ENCODE results near the gene CROCC.
"Not testable (repeated sequence)": the region's sequence is repeated elsewhere in the genome, so short reads cannot be mapped to it uniquely, and the experiment has no call there.

The CROCC gene

DNA sequence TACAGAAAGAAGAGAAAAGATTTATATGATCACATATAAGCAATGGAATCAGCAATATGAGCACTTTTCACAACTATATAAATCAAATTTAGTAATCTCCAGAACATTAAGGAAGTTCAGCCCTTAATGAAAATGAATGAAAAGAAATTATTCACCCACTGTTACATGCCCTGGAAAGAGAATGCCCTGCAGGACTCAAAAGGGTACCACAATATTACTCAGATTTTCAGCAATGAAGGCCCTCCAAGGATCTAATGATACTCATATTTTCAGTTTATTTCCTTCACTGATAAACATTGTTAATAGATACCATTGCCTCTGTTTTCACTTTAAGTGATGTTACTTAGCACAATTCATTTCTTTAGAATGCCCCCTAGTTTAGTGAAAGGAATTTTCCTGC lies 23.4 kb upstream of the CROCC start:
- not testable (repeated sequence) for DNase-seq

DNA sequence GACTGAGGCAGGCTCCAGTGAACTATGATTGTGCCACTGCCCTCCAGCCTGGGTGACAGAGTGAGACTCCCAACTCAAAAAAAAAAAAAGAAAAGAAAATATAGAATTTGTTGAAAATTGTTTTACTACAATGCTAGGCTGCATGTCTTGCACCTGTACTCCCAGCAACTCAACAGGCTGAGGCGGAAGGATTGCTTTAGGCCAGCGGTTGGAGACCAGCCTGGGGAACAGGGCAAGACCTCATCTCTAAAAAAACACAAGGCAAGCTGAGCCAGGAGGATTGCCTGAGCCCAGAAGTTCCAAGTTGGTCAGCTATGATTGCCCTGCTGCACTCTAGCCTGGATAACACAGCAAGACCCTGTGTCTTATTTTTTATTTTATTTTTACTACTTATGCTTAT lies 22.7 kb upstream of the CROCC start:
- DNase-seq: not testable (repeated sequence)

GRCh38 chr1:16900751-16901150 lies 21.0 kb upstream of the CROCC start:
- peak in 1 of 6 experiments; percentile 17 for DNase-seq

DNA sequence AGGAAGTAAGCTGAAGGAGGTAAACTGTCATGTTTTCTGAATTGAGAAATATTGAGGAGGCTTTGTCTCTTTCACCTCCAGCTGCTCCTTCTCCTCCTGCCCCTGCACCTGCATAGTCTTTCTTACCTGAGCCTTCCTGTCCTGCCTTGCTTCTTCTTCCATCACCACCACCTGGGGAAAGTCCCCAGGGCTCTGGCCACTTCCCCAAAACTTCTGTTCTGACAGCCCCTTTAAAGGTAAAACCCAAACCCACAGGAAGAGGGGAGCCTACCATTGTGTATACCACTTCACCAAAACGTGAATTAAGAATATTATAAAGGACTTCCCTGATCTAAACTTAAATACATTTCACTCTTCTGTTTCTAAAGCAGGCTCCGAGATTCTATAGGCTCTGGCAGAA lies 20.4 kb upstream of the CROCC start:
- DNase-seq: not testable (repeated sequence)

- DNase-seq: no peak
Observed at GRCh38 chr1:16903054-16903453, 18.7 kb upstream of the CROCC start.

- DNase-seq: no peak
Observed at GRCh38 chr1:16903458-16903796, 18.3 kb upstream of the CROCC start.

DNA sequence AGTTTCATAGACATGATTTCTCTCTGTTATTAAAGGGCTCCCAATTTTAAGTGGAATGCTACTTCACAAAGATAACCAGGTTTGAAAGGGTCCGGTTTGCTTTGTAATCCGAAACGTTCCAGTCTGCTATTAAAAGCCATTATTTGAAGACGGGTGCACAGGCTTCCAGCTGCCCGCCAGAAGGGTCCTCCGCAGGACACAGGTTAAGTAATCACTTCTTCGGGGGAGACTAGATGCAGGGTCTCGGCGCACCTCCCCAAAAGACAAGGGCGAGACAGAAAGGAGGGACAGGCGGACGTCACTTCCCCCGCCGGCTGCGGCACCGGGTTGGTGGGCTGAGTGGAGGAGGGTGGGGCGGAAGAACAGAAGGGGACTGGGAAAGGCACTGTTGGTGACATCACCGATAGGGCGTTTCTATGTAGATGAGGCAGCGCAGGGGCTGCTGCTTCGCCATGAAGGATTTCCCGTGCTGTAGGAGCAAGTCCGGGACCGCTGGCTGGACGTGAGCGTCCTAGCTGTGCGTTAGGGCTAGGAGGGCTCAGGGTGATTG lies 17.1 kb upstream of the CROCC start:
- peak; percentile 98 to 100 (median 99) for DNase-seq

DNA sequence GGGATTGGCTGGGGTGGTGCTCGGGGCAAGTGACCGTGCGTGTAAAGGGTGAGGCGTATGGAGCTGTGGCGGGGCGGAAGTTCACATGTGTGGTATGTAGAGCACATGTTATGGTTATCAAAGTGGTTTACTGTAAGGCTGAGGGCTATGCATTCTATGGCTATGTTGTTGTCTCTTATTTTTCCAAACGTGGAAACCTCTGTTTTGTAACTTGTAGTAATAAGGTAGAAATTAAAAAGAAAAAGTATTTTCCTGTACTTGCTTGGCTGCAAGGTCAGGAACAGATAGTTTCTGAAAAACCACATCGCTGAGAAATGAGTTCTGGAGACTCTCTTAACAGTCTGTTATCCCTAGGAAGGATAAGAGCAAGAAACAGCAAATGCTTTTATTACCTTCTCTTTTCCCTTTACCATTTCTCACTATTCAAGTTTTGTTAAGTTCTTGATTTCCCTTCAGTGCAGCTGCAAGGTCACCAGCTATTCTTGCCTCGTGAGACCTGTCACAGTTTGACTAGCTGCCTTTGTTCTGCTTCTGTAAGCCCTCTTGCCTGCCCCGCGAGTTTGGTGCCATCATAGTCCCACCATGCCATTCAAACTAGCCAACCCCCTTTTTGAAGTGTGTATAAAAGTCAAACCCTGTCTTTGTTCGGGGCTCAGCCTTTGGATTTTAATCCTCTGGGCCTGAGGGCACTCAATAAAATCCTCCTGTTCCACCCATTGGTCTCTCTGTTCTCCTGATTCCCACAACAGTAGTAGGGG lies 16.4 kb upstream of the CROCC start:
- DNase-seq: peak in 5 of 6 experiments; percentile 33 to 98 (median 42)

DNA sequence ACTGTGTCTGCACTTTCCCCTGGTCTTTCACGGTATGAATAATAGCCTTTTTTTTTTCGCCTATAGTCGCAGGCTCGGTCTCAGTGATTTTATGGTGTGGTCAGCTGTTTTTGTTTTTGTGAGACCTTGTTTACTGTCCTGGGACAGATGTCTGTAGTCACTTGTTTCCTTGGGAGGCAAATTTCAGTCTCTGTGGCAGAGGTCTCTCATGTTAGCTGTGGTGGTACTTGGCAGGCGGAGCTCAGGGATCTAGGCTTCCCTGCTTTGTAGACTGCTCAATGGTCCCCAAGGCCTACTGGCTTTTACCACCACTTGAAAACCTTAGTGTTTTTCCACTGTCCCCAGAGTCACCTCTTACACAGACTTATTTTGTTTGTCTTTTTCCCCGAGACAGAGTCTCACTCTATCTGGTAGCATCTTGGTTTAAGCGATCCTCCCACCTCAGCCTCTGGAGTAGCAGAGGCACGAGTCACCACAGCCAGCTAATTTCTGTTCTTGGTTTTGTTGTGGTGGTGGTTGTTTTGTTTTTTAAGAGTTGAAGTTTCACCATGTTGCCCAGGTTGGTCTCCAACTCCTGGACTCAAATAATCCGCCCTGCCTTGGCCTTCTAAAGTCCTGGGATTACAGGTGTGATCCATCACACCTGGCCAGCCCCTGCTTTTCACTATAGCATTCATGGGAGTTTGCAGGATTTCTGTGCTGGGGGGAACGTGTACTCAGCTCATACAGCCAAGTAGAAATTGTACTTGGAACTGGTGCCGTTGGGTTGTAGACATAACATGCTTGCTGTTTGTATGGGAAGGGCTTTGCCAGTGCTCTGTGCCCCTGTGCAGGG lies 15.6 kb upstream of the CROCC start:
- DNase-seq: no peak

DNA sequence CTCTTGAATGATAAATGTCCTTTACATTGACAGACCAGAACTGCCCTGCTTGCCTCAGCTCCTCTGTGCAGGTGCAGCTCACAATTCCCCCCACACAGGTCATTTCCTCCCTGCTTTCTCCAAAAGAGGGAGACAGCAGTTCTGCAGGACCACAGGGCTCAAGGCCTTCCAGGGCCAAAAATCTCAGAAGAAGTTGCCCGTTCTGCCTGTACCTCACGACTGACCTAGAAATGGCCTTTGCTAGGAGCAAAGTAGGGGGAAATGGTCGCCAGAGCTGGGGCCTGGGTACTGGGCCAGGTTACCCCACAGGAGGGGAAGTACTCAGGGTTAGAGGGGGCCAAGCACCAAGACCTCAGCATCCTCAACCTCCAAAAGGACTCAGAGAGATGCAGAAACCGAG lies 14.9 kb upstream of the CROCC start:
- no peak for DNase-seq

DNA sequence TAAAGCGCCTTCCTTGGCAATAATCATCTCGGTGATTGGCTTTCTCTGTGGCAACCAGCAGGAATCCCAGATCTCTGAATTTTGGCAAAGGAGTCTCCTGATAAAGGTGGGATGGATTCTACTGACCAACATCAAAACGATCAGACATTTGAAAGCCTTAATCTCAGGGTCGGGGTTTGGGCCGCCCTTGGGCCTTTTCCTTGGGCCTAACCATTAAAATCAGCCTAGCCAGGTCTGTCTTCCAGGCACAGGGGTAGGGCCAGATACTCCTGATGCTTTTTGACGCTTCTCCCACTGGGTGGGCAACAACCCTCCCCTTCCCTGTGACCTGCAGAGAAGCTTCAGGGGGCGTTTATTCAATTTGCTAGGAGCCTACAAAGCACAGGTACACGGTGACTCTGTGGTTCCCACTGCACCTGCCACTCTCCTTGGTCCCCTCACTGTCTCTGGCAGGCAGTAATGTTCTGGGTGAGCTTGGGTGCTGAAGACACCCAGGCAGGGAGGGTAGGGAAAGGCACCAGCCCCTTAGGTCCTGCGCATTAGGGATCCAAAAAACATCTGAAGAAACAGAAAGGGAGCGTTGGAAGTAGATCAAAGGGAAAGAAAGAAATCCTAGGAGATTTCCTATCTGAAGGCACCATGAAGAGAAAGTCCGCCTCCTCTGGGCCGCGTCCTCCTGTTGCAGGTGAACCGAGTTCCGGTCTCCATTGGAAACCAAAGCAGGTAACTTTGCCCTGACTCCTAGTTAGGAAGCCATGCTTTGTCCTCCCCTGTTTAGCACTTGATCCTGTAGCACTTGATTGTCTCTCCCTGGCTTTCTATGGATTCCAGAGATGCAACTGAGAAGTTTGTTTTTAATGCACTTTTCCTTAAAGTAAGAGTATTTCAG lies 13.6 kb upstream of the CROCC start:
- DNase-seq: no peak

DNA sequence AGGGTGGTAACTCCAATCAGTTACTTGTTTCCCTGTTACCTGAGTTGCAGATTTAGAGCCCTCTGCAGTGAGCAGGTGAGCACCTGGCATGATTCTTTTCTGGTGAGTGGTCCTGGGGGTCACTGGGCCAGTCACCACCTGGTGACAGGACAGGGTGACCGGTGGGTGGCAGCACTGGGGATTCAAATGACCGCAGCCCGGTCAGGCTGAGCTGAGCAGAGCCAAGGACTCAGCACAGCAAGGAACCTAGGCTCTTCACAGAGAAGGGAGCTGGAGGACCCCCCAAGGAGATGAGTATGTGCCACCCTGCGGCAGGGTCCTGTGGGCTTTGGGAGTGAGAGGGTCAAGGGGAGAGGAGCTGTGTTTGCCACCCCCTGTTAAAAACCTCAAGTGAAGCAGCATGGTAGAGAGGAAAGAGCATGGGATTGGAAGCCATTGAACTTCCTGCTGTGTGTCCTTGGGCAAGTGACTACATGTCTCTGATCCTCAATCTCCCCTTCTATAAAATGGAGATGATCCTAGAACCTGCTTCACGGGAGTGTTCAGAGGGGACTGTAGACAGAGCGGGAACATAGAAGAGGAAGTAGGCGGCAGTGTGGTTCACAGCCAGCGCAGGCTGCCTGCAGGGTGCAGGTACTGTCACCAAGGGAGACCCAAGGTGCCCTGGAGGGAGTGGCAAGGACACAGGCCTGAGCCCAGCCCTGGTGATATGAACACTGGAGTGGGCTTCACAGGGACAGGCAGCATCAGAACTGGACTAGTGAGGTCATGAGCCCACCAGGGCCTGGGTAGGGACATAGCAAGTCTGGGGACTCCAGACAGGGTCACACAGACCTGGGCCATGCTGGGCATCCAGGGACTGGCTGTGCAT lies 9.6 kb upstream of the CROCC start:
- DNase-seq: not testable (repeated sequence)

DNA sequence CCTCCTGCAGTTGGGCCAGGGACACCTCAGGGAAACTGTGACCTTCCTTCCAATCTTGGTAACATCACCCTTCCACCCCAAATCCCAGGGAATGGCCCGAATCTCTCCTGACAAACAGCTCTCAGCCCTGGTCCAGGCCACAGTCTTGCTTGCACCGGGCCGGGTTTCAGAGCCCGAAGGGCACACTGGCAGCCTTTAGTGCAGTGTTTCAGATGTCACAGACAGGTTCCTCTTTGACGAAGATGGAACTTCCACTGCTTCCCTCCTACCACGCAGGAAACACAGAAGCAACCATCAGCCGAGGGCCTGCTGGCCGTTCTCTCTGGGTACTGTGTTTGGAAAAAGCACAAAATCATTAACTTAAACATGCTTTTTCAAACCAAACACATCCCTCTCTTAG lies 9.0 kb upstream of the CROCC start:
- not testable (repeated sequence) for DNase-seq

GRCh38 chr1:16913181-16913832 lies 8.4 kb upstream of the CROCC start:
- peak in 2 of 6 experiments; percentile 32 to 41 for DNase-seq

GRCh38 chr1:16913833-16914662 lies 7.7 kb upstream of the CROCC start:
- peak; percentile 82 to 97 (median 92) for DNase-seq

GRCh38 chr1:16914928-16915626 lies 6.7 kb upstream of the CROCC start:
- peak in 2 of 6 experiments; percentile 22 to 42 for DNase-seq

DNA sequence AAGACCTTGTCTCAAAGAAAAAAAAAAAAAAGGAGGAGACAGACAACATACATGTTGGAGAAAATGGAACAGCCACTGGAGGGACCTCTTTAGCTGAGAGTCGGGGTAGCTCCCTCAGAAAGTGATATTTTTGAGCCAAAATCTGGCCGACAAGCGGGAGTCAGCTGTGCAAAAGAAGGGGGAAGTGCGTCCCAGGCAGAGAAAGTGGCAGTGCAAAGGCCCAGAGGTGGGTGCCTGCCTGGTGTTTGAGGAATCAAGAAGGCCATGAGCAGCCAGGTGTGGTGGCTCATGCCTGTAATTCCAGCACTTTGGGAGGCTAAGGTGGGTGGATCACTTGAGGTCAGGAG lies 6.1 kb upstream of the CROCC start:
- DNase-seq: no peak

GRCh38 chr1:16916036-16916880 lies 5.5 kb upstream of the CROCC start:
- DNase-seq: not testable (repeated sequence)

- DNase-seq: no peak
Observed at GRCh38 chr1:16918371-16918770, 3.4 kb upstream of the CROCC start.
